ENCODE results near the gene TMEM17. TPM values are rescaled to one million over a fixed set of nuclear protein-coding genes. Genes with fewer than 3 reads are reported as not detected.

TMEM17 gene
- total and polyA plus RNA-seq, 2 of the 13 experiments (the other 11 are each of a cell fraction or from before 2014, with no cell fraction given), result 0.22 to 0.50 TPM

DNA sequence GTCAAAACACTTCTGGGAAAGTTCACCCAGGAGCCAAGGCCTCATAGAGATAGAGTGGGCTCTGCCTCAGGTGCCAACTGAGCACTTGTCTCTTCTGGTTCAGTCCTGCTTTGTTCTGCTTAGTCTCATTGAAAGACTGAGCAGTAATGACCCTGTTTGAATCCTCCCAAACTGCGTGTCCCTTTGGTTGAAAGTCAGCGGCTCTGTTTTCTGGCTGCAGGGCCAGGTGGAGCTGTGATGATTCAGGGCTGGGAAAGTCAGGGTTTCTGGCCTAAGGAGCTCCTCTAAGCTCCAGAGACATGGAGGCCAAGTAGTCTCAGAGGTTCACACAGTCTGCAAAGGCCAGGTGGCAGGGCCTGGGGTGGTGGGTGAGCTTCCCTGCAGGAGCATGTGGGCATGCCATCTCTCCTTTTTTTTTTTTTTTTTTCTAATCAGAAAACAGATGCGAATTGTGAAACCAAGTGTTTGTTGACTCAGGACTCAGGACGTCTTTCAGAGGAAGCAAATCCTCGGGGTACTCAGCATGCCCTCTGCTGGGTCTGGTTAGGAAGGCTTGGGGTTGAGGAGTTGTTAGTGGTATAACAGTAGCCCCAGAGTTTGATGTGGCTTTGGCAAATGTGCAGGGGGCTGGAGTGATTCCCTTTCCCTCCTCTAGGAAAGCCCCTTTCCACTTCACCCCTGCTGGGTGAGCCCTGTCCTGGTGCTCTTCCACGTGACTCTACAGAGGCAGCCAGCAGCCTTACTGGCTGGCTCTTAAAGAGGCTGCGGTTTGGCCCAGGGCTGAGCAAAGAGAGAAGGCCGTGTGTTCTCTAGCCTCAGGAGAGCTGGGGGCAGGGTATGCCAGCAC is 38.3 kb downstream of the TMEM17 start (continued):
- TF ChIP-seq, protein P1, sequence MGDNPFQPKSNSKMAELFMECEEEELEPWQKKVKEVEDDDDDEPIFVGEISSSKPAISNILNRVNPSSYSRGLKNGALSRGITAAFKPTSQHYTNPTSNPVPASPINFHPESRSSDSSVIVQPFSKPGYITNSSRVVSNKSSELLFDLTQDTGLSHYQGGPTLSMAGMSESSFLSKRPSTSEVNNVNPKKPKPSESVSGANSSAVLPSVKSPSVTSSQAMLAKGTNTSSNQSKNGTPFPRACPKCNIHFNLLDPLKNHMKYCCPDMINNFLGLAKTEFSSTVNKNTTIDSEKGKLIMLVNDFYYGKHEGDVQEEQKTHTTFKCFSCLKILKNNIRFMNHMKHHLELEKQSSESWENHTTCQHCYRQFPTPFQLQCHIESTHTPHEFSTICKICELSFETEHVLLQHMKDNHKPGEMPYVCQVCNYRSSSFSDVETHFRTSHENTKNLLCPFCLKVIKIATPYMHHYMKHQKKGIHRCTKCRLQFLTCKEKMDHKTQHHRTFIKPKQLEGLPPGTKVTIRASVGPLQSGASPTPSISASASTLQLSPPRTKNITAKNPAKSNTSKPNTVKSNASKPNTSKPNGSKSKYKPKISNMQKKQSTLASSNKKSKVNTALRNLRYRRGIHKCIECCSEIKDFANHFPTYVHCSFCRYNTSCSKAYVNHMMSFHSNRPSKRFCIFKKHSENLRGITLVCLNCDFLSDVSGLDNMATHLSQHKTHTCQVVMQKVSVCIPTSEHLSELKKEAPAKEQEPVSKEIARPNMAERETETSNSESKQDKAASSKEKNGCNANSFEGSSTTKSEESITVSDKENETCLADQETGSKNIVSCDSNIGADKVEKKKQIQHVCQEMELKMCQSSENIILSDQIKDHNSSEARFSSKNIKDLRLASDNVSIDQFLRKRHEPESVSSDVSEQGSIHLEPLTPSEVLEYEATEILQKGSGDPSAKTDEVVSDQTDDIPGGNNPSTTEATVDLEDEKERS (CRISPR knock-in tag; IDR thresholded peaks at IDR 0.05), result peak; percentile 51; the same call in 1 of the 2 replicates
- TF ChIP-seq SP5 (CRISPR knock-in tag; IDR thresholded peaks at IDR 0.05; ENCODE audit: borderline replicate concordance, low read depth) (no peak), SP4 (CRISPR knock-in tag; IDR thresholded peaks at IDR 0.05) (peak; percentile 49; the same call in 1 of the 2 replicates), NCOA5 (CRISPR knock-in tag; IDR thresholded peaks at IDR 0.05) (no peak), ZNF44 (CRISPR knock-in tag; IDR thresholded peaks at IDR 0.05) (no peak), ZNF333 (CRISPR knock-in tag; IDR thresholded peaks at IDR 0.05; ENCODE audit: borderline replicate concordance) (no peak), SMC3 (IDR thresholded peaks at IDR 0.05; ENCODE audit: low read length) (peak; percentile 41; the same call in 1 of the 2 replicates), ZNF777 (CRISPR knock-in tag; IDR thresholded peaks at IDR 0.05) (0 out of 2 replicates have a peak, but pooled peaks have one; percentile 38), MTF1 (CRISPR knock-in tag; IDR thresholded peaks at IDR 0.05) (no peak), DNMT1 (CRISPR knock-in tag; IDR thresholded peaks at IDR 0.05) (0 out of 2 replicates have a peak, but pooled peaks have one; percentile 5), ZMYM2 (CRISPR knock-in tag; IDR thresholded peaks at IDR 0.05) (no peak), TEAD2 (CRISPR knock-in tag; IDR thresholded peaks at IDR 0.05) (no peak), MED1 (CRISPR knock-in tag; IDR thresholded peaks at IDR 0.05) (peak; percentile 75)
- TF ChIP-seq, protein P2, sequence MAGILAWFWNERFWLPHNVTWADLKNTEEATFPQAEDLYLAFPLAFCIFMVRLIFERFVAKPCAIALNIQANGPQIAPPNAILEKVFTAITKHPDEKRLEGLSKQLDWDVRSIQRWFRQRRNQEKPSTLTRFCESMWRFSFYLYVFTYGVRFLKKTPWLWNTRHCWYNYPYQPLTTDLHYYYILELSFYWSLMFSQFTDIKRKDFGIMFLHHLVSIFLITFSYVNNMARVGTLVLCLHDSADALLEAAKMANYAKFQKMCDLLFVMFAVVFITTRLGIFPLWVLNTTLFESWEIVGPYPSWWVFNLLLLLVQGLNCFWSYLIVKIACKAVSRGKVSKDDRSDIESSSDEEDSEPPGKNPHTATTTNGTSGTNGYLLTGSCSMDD (CRISPR knock-in tag; IDR thresholded peaks at IDR 0.05), result no peak
- TF ChIP-seq, protein P3, sequence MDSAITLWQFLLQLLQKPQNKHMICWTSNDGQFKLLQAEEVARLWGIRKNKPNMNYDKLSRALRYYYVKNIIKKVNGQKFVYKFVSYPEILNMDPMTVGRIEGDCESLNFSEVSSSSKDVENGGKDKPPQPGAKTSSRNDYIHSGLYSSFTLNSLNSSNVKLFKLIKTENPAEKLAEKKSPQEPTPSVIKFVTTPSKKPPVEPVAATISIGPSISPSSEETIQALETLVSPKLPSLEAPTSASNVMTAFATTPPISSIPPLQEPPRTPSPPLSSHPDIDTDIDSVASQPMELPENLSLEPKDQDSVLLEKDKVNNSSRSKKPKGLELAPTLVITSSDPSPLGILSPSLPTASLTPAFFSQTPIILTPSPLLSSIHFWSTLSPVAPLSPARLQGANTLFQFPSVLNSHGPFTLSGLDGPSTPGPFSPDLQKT (CRISPR knock-in tag; IDR thresholded peaks at IDR 0.05; ENCODE audit: borderline replicate concordance), result no peak
- TF ChIP-seq, protein P4, sequence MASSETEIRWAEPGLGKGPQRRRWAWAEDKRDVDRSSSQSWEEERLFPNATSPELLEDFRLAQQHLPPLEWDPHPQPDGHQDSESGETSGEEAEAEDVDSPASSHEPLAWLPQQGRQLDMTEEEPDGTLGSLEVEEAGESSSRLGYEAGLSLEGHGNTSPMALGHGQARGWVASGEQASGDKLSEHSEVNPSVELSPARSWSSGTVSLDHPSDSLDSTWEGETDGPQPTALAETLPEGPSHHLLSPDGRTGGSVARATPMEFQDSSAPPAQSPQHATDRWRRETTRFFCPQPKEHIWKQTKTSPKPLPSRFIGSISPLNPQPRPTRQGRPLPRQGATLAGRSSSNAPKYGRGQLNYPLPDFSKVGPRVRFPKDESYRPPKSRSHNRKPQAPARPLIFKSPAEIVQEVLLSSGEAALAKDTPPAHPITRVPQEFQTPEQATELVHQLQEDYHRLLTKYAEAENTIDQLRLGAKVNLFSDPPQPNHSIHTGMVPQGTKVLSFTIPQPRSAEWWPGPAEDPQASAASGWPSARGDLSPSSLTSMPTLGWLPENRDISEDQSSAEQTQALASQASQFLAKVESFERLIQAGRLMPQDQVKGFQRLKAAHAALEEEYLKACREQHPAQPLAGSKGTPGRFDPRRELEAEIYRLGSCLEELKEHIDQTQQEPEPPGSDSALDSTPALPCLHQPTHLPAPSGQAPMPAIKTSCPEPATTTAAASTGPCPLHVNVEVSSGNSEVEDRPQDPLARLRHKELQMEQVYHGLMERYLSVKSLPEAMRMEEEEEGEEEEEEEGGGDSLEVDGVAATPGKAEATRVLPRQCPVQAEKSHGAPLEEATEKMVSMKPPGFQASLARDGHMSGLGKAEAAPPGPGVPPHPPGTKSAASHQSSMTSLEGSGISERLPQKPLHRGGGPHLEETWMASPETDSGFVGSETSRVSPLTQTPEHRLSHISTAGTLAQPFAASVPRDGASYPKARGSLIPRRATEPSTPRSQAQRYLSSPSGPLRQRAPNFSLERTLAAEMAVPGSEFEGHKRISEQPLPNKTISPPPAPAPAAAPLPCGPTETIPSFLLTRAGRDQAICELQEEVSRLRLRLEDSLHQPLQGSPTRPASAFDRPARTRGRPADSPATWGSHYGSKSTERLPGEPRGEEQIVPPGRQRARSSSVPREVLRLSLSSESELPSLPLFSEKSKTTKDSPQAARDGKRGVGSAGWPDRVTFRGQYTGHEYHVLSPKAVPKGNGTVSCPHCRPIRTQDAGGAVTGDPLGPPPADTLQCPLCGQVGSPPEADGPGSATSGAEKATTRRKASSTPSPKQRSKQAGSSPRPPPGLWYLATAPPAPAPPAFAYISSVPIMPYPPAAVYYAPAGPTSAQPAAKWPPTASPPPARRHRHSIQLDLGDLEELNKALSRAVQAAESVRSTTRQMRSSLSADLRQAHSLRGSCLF (CRISPR knock-in tag; IDR thresholded peaks at IDR 0.05; ENCODE audit: borderline replicate concordance), result no peak
- TF ChIP-seq, protein P5, sequence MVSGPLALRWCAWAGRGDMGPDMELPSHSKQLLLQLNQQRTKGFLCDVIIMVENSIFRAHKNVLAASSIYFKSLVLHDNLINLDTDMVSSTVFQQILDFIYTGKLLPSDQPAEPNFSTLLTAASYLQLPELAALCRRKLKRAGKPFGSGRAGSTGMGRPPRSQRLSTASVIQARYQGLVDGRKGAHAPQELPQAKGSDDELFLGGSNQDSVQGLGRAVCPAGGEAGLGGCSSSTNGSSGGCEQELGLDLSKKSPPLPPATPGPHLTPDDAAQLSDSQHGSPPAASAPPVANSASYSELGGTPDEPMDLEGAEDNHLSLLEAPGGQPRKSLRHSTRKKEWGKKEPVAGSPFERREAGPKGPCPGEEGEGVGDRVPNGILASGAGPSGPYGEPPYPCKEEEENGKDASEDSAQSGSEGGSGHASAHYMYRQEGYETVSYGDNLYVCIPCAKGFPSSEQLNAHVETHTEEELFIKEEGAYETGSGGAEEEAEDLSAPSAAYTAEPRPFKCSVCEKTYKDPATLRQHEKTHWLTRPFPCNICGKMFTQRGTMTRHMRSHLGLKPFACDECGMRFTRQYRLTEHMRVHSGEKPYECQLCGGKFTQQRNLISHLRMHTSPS (CRISPR knock-in tag; IDR thresholded peaks at IDR 0.05; ENCODE audit: low read depth), result 0 out of 2 replicates have a peak, but pooled peaks have one; percentile 27
